GM23248 (cell line): ENCODE results near the gene TRIM14.

Source experiments
- EZH2 ChIP-seq: fragments of 200-600 bp; sonication (generic); IDR thresholded peaks from 2 replicates; pipeline ENCODE4 v1.6.1; 2018; ENCODE audit warnings: antibody characterized with exemption, mild to moderate bottlenecking; ENCODE audit not compliant: insufficient read depth, poor library complexity, severe bottlenecking
- EZH2phosphoT487 ChIP-seq: fragments of 200-600 bp; sonication (generic); IDR thresholded peaks from 2 replicates; pipeline ENCODE4 v1.6.1; 2018; ENCODE audit warnings: antibody characterized with exemption, moderate library complexity, mild to moderate bottlenecking, low read depth; ENCODE audit not compliant: insufficient read depth

DNA sequence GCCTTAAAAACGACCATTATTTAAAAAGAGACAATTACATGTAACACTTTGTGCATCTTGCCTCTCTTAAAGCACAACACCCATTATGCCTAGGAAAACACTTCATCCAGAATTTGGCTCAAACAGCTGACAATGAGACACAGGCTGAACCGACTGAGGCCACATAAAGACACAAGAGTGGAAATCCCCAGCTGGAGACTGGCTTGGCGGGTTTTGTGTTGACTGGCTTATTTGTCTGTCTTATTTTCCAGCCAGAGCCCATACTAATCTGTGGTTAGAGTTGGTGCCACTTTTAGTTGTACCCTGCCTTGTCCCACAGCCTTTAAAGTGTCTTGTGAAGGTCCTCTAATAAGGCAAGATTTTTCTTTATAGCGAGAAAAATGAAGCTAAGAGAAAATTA is 21.2 kb downstream of the TRIM14 start:
- TF ChIP-seq EZH2 (no peak), EZH2phosphoT487 (no peak)
